MM.1S (cell line): Measurements from ENCODE around the gene RCSD1.

Source experiments
- DNase-seq: peaks from one replicate; pipeline ENCODE4 v3.0.0-alpha.2; 2015
- H2AFZ ChIP-seq: fragments of 300-600 bp; sonication (generic); 2 replicates; pipeline ENCODE4 v1.6.0; 2016; ENCODE audit warnings: antibody characterized with exemption, low read length
- H3F3A ChIP-seq: fragments of 300-600 bp; sonication (generic); 2 replicates; pipeline ENCODE4 v1.6.1; 2016; ENCODE audit warnings: mild to moderate bottlenecking, antibody characterized with exemption, low read length, moderate library complexity, mixed read lengths; ENCODE audit not compliant: insufficient read depth
- H3K27ac ChIP-seq: fragments of 300-600 bp; sonication (generic); 2 replicates; pipeline ENCODE4 v1.5.1; 2016; ENCODE audit warnings: mild to moderate bottlenecking, low read length
- H3K27me3 ChIP-seq: fragments of 300-600 bp; sonication (generic); replicated peaks from 2 replicates; pipeline ENCODE4 v1.6.0; 2016; ENCODE audit warnings: low read length; ENCODE audit not compliant: insufficient read depth
- H3K36me3 ChIP-seq: fragments of 300-600 bp; sonication (generic); replicated peaks from 2 replicates; pipeline ENCODE4 v1.6.1; 2016; ENCODE audit warnings: mild to moderate bottlenecking, low read length, mixed read lengths; ENCODE audit not compliant: insufficient read depth
- H3K4me1 ChIP-seq: fragments of 300-600 bp; sonication (generic); 2 replicates; pipeline ENCODE4 v1.6.1; 2016; ENCODE audit warnings: low read length, mixed read lengths
- H3K4me2 ChIP-seq: fragments of 300-600 bp; sonication (generic); 2 replicates; pipeline ENCODE4 v1.6.0; 2016; ENCODE audit warnings: low read depth, low read length
- H3K4me3 ChIP-seq: fragments of 300-600 bp; sonication (generic); 2 replicates; pipeline ENCODE4 v1.5.1; 2016; ENCODE audit warnings: low read length, mixed read lengths
- H3K79me2 ChIP-seq: fragments of 300-600 bp; sonication (generic); 2 replicates; pipeline ENCODE4 v1.6.1; 2016; ENCODE audit warnings: mixed run types, low read length, mixed read lengths
- H3K9ac ChIP-seq: fragments of 300-600 bp; sonication (generic); 2 replicates; pipeline ENCODE4 v1.6.1; 2016; ENCODE audit warnings: low read length, mixed read lengths
- H3K9me2 ChIP-seq: fragments of 300-600 bp; sonication (generic); replicated peaks from 2 replicates; pipeline ENCODE4 v1.6.1; 2016; ENCODE audit warnings: mild to moderate bottlenecking, low read length, mixed read lengths; ENCODE audit not compliant: insufficient read depth
- H3K9me3 ChIP-seq: fragments of 300-600 bp; sonication (generic); replicated peaks from 2 replicates; pipeline ENCODE4 v1.6.1; 2016; ENCODE audit warnings: mild to moderate bottlenecking, low read length, mixed read lengths; ENCODE audit not compliant: insufficient read depth
- H4K20me1 ChIP-seq: fragments of 300-600 bp; sonication (generic); 2 replicates; pipeline ENCODE4 v1.6.1; 2016; ENCODE audit warnings: mild to moderate bottlenecking, low read length, moderate library complexity, mixed read lengths; ENCODE audit not compliant: insufficient read depth
- CTCF ChIP-seq: fragments of 300-600 bp; sonication (generic); IDR thresholded peaks from 2 replicates; pipeline ENCODE4 v1.5.1; 2016; ENCODE audit warnings: antibody characterized with exemption, low read length, mixed read lengths
- EZH2 ChIP-seq: fragments of 300-600 bp; sonication (generic); optimal IDR thresholded peaks from 2 replicates; pipeline ENCODE3; 2017; ENCODE audit warnings: low read depth, mild to moderate bottlenecking, antibody characterized with exemption, low read length, mixed read lengths
- EZH2phosphoT487 ChIP-seq: fragments of 300-600 bp; sonication (generic); IDR thresholded peaks from 2 replicates; pipeline ENCODE4 v1.6.1; 2018; ENCODE audit warnings: antibody characterized with exemption, low read length

RCSD1 gene

GRCh38 chr1:167704715-167705114, 74.7 kb downstream of the RCSD1 start:
- Histone ChIP-seq H3K9ac (no peak overlapping the region), H3K9me2 (no peaks in the 10 kb centered on the region), H4K20me1 (no peaks in the 10 kb centered on the region), H3K9me3 (no peaks in the 10 kb centered on the region), H3F3A (peaks cover 7% of the 10 kb centered on the region; the same call in 1 of the 2 replicates), H3K27me3 (no peaks in the 10 kb centered on the region), H3K4me2 (no peak overlapping the region), H2AFZ (no peak overlapping the region), H3K36me3 (0 out of 2 replicates have a peak, but pooled peaks cover 9% of the 10 kb centered on the region), H3K79me2 (no peaks in the 10 kb centered on the region), H3K27ac (no peak overlapping the region), H3K4me3 (no peak overlapping the region), H3K4me1 (peaks cover 28% of the 10 kb centered on the region)
- no peak for TF ChIP-seq EZH2phosphoT487
- TF ChIP-seq EZH2: no peak
- no peak for TF ChIP-seq CTCF
- DNase-seq: no peak

- Histone ChIP-seq H3K9me3 (no peaks in the 10 kb centered on the region), H2AFZ (no peak overlapping the region), H3K79me2 (no peaks in the 10 kb centered on the region), H3K36me3 (0 out of 2 replicates have a peak, but pooled peaks cover 5% of the 10 kb centered on the region), H3F3A (peaks cover 10% of the 10 kb centered on the region), H3K27me3 (no peaks in the 10 kb centered on the region), H3K4me3 (no peak overlapping the region), H3K4me1 (peaks cover 31% of the 10 kb centered on the region), H3K4me2 (no peak overlapping the region), H3K27ac (no peak overlapping the region), H3K9ac (no peak overlapping the region), H4K20me1 (no peaks in the 10 kb centered on the region), H3K9me2 (no peaks in the 10 kb centered on the region)
- DNase-seq: no peak
- TF ChIP-seq EZH2: no peak
- no peak for TF ChIP-seq CTCF
These were observed 75.2 kb downstream of the RCSD1 start for GRCh38 chr1:167705250-167705649.

- Histone ChIP-seq H3K9ac (no peak overlapping the region), H3K79me2 (no peaks in the 10 kb centered on the region), H3K4me1 (peaks cover 42% of the 10 kb centered on the region), H3K9me3 (no peaks in the 10 kb centered on the region), H2AFZ (no peak overlapping the region), H3F3A (peaks cover 21% of the 10 kb centered on the region), H3K27ac (peak overlapping the region; percentile 22; the same call in 1 of the 2 replicates), H3K4me3 (peak overlapping the region; percentile 5; the same call in 1 of the 2 replicates), H3K36me3 (0 out of 2 replicates have a peak, but pooled peaks cover 5% of the 10 kb centered on the region), H3K27me3 (no peaks in the 10 kb centered on the region), H3K9me2 (no peaks in the 10 kb centered on the region), H3K4me2 (peak overlapping the region; percentile 20), H4K20me1 (no peaks in the 10 kb centered on the region)
- DNase-seq: peak; percentile 49
- no peak for TF ChIP-seq EZH2phosphoT487
- TF ChIP-seq EZH2: no peak
- TF ChIP-seq CTCF: no peak
These were observed 76.3 kb downstream of the RCSD1 start for GRCh38 chr1:167706363-167706762.
